HG03469 (cell line): Measurements from ENCODE around the gene RAP1GAP2.
"Not testable (repeated sequence)": the region's sequence is repeated elsewhere in the genome, so short reads cannot be mapped to it uniquely, and the experiment has no call there.

Experiments used
- ATAC-seq: cut with Tn5 transposase; IDR thresholded peaks from one replicate; pipeline ENCODE4 v1.9.1; 2021; ENCODE audit warnings: mild to moderate bottlenecking, moderate library complexity, moderate number of reproducible peaks; ENCODE audit not compliant: unreplicated experiment

Gene RAP1GAP2

GRCh38 chr17:3015890-3016289 is 219.7 kb downstream of the RAP1GAP2 start:
- ATAC-seq = no peak

DNA sequence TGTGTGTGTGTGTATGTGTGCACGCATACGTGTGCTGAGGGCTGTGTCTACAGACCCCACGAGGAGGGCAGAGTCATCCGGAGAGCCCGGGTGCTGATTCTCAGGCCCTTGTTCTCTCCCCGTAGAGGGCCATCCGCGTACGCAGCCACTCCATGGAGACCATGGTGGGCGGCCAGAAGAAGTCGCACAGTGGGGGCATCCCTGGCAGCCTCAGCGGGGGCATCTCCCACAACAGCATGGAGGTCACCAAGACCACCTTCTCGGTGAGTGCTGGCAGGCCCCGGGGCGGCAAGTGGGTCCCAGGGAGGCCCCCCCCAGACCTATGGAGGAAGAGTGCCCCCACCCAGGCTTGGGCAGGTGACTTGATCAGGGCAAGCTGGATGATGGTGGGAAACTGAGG is 221.7 kb downstream of the RAP1GAP2 start:
- ATAC-seq = no peak

GRCh38 chr17:3019761-3020160 is 223.5 kb downstream of the RAP1GAP2 start:
- no peak for ATAC-seq

GRCh38 chr17:3020381-3020780 is 224.1 kb downstream of the RAP1GAP2 start:
- no peak for ATAC-seq

GRCh38 chr17:3022197-3022596 is 226.0 kb downstream of the RAP1GAP2 start:
- no peak for ATAC-seq

- no peak for ATAC-seq
Measured at GRCh38 chr17:3024346-3024745, 228.1 kb downstream of the RAP1GAP2 start.

DNA sequence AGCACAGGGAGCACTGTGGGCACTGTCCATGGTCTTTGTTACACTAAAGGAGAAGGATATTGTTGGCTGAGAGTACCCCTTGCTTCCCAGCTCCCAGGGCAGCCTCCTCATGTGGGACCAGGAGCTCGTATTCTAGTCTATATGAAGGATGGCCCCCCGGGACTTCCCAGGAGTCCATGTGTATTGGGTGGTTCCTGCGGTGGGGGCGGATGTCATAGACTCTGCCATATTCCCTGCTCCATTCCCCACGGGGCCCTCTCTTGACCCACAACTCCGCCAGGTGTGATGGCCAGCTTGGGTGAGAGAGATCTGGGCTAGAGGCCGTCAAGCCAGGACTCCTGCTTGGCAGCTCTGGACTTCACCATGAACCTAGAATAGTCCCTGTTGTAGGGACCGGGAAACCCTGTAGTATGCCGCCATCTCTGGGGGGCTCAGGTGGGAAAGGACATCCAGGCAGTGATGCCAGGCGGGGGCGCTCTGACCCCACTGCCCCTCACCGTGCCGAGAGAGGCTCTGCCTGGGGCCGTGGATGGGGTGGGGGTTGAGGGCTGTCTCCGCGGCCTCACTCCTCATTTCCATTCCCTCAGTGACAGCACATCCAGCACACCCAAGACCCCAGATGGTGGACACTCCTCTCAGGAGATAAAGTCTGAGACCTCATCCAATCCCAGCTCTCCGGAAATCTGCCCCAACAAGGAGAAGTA is 229.3 kb downstream of the RAP1GAP2 start:
- ATAC-seq = no peak

GRCh38 chr17:3026125-3026855 is 230.1 kb downstream of the RAP1GAP2 start:
- no peak for ATAC-seq

- ATAC-seq = no peak
Measured at GRCh38 chr17:3026856-3027751, 230.9 kb downstream of the RAP1GAP2 start.

DNA sequence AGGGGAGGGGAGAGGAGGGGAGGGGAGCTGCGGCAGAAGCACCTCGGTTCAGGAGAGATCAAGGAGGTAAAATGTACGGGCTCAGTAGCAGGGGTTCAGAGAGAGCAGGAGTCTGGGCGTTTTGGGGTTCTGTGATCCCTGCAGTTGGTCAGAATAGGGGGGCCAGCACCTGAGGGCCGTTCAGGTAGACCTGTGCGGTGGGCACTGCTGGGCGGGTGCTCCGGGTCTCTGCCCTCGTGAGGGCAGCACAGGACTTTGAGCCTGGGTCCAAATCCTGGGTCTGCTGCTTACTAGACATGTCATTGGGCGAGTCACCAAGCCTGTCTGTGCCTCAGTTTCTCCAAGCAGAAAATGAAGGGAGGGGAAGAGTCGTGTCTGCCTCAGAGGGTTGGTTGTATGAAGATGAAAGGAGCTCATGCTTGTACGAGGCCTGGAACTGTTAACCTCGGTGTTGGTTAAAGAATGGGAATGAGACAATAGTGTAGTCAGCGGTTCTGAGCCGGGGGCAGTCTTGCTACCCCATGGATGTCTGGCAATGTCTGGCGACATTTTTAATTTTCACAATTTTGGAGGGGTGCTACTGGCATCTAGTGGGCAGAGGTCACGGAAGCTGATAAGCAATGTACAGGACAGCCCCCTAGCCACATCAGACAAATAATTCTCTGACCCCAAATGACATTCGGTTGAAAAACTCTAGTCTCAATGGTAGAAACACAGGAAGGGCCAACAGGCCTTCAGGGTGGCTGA is 231.7 kb downstream of the RAP1GAP2 start:
- no peak for ATAC-seq

DNA sequence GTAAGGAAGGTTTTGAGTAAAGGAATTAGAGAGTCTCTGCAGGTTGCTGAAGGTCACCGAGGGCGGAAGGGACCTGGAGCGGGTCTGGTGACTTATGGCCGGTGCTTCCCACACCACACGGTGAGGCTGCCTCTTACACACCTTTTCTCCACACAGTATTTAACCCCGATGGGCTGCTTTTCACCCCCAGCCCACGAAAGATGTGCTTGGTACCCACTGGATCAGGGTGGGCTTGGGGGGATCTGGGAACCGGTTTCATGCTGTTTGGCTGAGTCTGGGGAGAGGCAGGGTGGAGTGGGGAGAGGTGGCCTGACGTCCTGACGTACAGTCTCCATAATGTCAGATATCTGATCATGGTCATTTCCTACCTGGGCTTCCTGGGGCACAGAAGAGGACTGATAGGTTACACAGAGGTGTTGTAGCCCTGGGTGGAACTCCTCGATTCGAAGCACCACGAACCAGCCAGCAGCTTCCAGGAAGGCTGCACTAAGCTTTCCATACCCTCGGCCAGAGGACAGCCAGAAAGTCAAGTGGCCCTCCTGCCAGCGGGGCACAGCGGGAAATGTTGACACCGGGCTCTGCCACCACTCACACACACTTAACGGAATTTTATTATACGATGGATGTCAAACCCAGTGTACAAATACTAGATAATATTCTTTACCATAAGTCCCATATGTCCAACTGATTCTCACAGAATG is 233.1 kb downstream of the RAP1GAP2 start:
- no peak for ATAC-seq

DNA sequence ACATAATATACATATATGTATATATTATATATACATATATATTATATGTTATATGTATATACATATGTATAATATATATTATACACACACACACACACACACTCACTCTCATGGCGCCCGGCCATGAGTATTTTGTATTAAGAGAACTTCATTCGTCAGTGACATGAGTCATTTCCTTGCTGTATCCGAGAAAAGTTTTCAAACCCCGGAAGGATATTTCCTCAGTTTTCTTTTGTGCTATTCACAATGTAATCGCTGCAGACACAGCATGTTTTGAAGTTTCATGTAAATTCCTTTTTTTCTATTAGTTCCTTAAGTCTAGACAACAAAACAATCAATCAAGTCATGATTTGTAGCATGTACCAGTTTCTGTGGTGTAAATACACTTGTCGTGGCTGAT is 233.9 kb downstream of the RAP1GAP2 start:
- ATAC-seq = no peak

GRCh38 chr17:3030852-3031470 is 234.7 kb downstream of the RAP1GAP2 start:
- not testable (repeated sequence) for ATAC-seq

DNA sequence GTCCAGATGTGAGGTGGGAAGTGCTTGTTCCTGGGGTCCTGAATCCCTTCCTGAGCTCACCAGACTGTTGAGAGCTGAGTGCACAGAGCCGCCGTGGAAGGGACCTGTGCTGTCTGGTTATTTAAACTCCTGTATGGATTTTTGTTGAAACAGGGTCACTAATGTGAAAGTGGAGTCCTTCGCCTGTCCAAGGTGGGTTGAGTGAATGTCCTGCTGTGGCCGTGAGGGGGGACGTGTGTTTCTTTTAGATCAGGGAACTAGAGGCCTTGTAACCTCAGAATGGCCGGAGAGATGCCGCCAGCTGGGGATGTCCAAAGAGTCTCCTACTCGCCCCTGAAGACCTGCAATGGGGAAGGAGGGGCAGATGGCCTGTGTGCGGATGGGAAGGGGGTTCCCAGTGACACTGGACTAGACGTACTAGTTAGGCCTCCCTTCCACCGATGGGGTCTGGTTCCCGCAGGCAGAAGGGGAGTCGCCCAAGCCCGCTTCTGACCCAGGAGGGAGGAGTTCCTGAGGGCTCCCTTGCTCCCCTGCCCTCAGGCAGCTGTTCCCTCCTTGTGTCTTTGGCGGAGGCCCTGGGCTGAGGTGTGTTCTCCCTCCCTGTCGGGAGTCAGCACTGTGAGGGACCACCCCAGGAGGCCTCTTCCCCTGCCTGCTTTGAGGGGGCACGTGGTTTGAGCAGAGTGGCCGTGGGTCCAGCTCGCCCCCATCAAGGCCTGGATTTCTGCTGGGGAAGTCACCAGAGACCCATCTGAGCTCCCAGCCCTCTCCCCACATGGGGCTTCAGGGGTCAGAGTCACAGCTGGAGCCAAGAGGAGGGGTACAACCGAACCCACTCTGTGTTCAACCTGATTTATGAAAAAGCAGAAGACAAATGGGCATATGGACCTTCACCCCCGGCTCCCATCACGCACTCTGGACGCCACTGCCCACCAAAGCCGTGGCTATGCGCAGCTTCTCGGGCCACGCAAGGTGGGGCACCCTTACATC is 236.3 kb downstream of the RAP1GAP2 start:
- no peak for ATAC-seq

- ATAC-seq = no peak
Measured at GRCh38 chr17:3033248-3033640, 237.0 kb downstream of the RAP1GAP2 start.

- no peak for ATAC-seq
Measured at GRCh38 chr17:3033741-3034577, 237.7 kb downstream of the RAP1GAP2 start.

GRCh38 chr17:3034578-3034920 is 238.3 kb downstream of the RAP1GAP2 start:
- ATAC-seq = no peak
